Cardiac fibroblast (primary cell): ENCODE results near the gene CAP1.

ENCODE experiments used
- DNase-seq, 2 donors: peaks; one replicate each; pipeline versions ENCODE4 v3.0.0 to v3.0.0-alpha.2; 2010; ENCODE audit warnings: low read depth in 2 of 2
- H3K4me3 ChIP-seq, 2 donors: replicated peaks in 1 of 2; 1 replicate in 1 of 2; 2 replicates in 1 of 2; pipeline ENCODE4 v1.5.1; 2011; ENCODE audit warnings: low read depth in 2 of 2, low read length in 2 of 2, mild to moderate bottlenecking in 2 of 2, moderate library complexity in 1 of 2
- CTCF ChIP-seq: IDR thresholded peaks from one replicate; pipeline ENCODE4 v1.5.1; 2011; ENCODE audit warnings: low read depth, mild to moderate bottlenecking, low read length, inconsistent platforms

CAP1 gene

GRCh38 chr1:40072142-40072541 lies 31.6 kb downstream of the CAP1 start:
- H3K4me3 ChIP-seq: no peak overlapping the region
- TF ChIP-seq CTCF: no peak
- no peak for DNase-seq

GRCh38 chr1:40073062-40073461 lies 32.5 kb downstream of the CAP1 start:
- H3K4me3 ChIP-seq: no peak overlapping the region

GRCh38 chr1:40075266-40075665 lies 34.7 kb downstream of the CAP1 start:
- TF ChIP-seq CTCF: no peak
- DNase-seq: no peak
- no peak overlapping the region for H3K4me3 ChIP-seq

More at GRCh38 chr1:40073062-40073461, 32.5 kb downstream of the CAP1 start:
- no peak for TF ChIP-seq CTCF
- DNase-seq: no peak

- H3K4me3 ChIP-seq: no peak overlapping the region
- TF ChIP-seq CTCF: no peak
Measured at GRCh38 chr1:40076895-40077312, 36.4 kb downstream of the CAP1 start.

GRCh38 chr1:40078512-40079333 lies 38.2 kb downstream of the CAP1 start:
- no peak overlapping the region for H3K4me3 ChIP-seq
- peak; percentile 61 to 71 for DNase-seq
- TF ChIP-seq CTCF: peak; percentile 86

More at GRCh38 chr1:40076895-40077312, 36.4 kb downstream of the CAP1 start:
- peak; percentile 91 to 92 for DNase-seq

- no peak for DNase-seq
- H3K4me3 ChIP-seq: no peak overlapping the region
- TF ChIP-seq CTCF: no peak
Measured at GRCh38 chr1:40079774-40080400, 39.4 kb downstream of the CAP1 start.
